Fibroblast of skin of abdomen (primary cell): ENCODE data around the gene RNF144A. TPM values are rescaled to one million over a fixed set of nuclear protein-coding genes. Genes with fewer than 3 reads are reported as not detected.
A peak's percentile ranks its signal among the peaks of the same experiment; 100 is the strongest.
"Not testable (repeated sequence)": the region's sequence is repeated elsewhere in the genome, so short reads cannot be mapped to it uniquely, and the experiment has no call there.

ENCODE experiments used
- DNase-seq: peaks from one replicate; pipeline ENCODE4 v3.0.0-alpha.2; 2013
- polyA plus RNA-seq, 2 experiments: library from polyadenylated mRNA; unstranded; fragments of 120-200 nt; gene quantifications; one replicate each; pipeline ENCODE4 v1.2.1, GENCODE V29; 2013; ENCODE audit not compliant: insufficient read length in 2 of 2

RNF144A gene, protein sequence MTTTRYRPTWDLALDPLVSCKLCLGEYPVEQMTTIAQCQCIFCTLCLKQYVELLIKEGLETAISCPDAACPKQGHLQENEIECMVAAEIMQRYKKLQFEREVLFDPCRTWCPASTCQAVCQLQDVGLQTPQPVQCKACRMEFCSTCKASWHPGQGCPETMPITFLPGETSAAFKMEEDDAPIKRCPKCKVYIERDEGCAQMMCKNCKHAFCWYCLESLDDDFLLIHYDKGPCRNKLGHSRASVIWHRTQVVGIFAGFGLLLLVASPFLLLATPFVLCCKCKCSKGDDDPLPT
- 2.6 TPM for polyA plus RNA-seq (2013, experiment 1 of 2; ENCODE audit: insufficient read length)
- 2.6 TPM for polyA plus RNA-seq (2013, experiment 2 of 2; ENCODE audit: insufficient read length)

DNA sequence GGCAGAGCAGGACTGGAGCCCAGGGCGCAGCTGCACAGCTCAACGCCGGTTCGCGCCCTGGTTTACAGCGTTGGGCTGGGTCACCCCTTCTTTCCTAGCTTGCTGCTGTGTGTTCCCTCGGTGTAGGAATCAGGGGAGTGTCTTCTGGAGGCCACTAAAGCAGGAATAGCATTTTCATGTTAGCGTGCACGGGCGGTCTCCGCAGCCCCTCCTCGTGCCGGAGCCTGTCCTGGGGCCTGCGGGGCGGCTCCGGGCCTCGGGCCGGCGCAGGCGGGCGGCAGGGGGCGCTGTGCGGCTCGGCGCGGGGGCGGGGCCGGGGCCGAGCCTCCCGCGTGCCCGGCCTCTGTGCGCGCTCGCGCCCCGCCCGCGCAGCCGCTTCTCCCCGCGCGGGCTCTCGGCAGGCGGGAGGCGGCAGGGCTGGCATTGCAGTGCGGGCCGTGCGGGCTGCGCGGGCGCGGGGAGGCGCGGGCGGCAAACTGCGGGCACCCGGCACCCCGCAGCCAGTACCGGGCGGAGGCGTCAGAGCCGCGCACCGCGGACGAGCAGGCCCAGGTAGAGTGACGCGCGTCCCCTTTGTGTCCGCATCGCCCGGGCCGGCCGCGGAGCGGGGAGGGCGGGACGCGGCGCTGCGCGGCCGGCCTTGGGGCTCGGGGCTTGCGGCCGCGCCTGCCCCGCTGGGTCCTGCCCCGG is at the start of gene RNF144A:
TSS of gene RNF144A (plus strand) at position 342 of the 690 bp plus-strand sequence. CDS start 79,515 bp downstream, outside the sequence.
- DNase-seq: peak; percentile 57

DNA sequence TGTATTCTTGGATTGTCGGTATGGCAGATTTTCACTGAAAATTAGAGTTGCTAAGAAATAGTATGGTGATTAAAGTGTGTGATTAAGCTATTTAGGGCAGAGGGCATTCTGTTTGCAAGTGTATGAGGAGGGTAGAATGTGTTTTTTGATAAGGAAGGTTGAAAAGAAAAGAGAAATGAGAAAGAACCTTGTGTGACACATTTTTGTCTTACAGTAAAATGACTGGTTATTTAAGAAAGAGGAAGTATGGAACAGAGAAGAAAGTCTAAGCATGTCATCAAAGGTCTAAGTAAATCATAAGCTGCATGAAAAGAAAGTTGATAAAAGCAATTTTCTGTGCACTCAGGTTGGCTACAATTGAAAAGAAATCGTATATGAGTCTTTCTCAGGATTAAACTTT is 44.8 kb upstream of the RNF144A start:
- DNase-seq: no peak

DNA sequence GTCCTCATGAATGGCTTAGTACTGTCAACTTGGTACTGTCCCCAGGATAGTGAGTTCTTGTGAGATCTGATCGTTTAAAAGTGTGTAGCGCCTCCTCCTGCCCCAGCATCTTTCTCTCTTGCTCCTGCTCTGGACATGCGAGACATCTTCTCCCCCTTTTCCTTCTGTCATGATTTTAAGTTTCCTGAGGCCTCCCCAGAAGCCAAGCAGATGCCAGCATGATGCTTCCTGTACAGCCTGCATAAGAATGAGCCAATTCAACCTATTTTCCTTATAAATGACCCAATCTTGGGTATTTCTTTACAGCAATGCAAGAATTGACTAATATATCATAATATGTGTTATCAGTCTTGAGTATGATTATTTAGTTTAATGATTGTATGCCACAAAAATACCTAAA is 43.2 kb upstream of the RNF144A start:
- no peak for DNase-seq

DNA sequence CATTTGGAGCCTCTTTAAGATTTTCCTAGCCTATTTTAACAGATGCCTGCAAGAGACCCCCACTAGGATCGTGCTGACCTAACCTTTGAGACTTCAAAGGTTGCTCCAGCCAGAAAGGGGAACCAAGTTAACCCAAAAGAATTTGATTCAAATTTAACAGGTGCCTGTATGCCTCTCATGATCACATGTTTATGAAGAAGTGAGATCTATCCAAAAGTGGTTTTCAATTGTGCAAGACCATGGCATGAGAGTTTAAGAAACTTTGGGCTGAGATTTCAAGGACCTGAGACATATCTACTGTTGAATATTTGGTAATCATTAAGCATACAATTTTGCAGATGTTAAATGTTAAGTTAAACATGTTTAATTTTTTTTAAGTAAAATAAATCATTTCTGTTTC is 40.9 kb upstream of the RNF144A start:
- DNase-seq: no peak

DNA sequence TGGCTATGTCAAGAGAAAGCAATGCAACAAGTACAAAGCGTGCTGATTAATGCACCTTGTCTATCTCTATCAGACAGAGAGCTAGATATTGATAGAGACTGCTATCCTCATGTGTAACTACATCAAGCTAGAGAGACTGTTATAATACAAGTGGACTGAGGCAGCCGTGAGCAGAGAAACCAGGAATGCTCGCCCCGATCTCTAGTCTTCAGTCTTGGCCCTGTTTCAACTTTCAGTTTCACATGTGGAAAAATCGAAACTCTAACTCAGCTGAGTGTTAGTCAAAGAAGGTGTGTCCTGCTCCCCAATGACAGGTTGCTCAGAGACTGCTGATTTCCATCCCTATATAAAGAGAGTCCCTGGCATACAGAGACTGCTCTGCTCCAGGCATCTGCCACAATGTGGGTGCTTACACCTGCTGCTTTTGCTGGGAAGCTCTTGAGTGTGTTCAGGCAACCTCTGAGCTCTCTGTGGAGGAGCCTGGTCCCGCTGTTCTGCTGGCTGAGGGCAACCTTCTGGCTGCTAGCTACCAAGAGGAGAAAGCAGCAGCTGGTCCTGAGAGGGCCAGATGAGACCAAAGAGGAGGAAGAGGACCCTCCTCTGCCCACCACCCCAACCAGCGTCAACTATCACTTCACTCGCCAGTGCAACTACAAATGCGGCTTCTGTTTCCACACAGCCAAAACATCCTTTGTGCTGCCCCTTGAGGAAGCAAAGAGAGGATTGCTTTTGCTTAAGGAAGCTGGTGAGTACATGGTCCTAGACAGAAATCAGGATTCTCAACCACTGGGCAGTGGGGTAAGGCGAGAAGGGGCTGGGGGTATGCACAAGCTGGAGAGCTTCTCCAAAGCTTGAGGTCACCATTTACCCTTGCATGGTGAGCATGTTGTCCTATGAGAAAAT is 39.6 kb upstream of the RNF144A start, which contains the start of gene RSAD2:
TSS of gene RSAD2 (plus strand) at position 376 of the 903 bp plus-strand sequence. CDS start at position 400, 24 bp downstream.
- DNase-seq: peak; percentile 33

DNA sequence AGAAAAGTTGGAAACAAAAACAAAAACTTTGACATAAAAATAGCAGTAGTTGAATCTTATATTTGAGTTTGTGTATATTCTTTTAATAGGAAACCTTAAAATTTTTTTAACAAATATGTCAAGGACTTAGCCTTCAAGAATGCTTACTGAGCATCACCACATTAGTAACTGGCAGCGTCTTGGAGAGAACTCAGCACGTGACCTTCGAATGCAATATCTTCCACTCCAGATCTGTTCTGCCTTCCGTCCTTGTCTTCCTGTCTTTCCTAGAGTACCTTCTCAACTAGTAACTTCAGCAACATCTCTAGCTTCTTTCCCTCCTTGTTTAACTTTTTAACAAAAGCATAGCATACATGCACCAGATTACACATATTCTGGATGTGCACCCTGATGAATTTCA is 38.7 kb upstream of the RNF144A start:
- DNase-seq: no peak

DNA sequence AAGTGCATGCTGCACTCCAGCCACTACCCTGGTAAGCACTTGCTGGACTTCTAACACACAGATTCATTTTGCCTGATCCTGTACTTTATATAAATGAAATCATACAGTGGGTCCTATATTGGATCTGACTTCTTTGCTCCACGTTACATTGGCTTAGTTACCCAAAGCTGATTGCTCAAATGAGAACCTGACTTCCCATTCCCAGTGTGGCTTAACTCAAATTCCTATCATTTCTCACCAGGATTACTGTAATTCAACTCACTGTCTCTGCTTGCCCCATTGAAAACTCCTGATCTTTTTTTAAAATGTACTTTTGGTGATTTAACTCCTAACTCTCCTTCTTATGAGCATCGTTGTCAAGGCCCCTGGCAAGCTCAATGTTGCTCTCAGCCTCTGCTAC is 38.2 kb upstream of the RNF144A start:
- DNase-seq: peak; percentile 22

DNA sequence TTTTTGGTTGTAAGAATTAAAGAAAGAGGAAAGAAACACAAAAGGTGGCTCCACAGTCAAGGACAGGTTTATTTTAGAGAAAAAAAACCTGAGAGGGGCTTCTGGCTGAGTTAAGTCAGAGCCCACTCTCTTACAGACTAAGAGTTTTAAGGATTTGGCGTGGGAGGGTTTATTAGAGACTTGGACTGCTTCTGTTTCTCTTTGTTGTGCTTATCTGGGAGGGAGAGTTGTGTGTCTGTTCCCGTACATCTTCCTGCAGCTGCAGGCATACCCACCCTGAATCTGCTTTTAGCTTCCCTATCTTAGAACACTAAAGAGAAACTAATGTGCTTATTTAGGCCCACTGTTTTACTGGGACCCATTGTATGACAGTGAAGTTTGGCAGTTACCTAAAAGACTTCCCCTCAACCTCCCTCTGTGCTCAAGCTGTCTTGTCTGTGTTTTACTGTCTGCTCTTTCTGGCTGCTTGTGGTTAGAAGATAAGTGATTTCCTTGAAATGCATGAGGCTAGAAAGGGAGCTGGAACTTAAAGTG is 36.9 kb upstream of the RNF144A start:
- DNase-seq: no peak

DNA sequence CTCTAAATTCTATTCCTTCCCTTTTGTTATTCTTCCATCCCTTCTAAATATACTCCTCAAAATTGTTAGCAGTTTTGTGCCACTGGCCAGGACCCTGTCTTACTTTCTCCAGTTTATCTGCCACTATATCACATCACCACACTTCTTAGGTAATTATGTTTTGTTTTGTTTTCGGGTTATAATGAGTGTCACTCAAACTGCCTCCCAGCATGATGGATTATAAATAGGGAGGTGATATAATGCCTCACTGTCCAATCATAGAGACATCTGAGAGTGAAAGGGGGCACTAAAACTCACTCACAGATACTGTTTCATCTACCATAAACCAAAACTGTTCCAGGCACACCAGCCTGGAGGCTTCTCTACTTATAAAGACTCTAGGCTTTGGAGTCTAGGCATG is 36.2 kb upstream of the RNF144A start:
- DNase-seq: no peak

DNA sequence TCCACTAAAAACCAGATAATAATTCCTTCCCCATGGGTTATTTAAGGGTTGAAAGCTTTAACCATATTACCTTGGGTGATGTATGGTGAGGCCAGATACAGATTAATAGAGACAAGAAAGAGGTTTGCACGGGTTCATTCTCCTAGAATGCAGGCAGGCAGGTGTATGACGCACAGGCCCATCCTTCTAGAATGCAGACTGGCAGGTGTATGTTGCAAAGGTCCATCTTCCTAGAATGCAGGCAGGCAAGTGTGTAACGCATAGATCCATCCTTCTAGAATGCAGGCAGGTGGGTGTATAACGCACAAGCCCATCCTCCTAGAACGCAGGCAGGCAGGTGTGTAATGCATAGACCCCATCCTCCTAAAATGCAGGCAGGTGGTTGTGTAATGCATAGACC is 35.7 kb upstream of the RNF144A start:
- DNase-seq: no peak

DNA sequence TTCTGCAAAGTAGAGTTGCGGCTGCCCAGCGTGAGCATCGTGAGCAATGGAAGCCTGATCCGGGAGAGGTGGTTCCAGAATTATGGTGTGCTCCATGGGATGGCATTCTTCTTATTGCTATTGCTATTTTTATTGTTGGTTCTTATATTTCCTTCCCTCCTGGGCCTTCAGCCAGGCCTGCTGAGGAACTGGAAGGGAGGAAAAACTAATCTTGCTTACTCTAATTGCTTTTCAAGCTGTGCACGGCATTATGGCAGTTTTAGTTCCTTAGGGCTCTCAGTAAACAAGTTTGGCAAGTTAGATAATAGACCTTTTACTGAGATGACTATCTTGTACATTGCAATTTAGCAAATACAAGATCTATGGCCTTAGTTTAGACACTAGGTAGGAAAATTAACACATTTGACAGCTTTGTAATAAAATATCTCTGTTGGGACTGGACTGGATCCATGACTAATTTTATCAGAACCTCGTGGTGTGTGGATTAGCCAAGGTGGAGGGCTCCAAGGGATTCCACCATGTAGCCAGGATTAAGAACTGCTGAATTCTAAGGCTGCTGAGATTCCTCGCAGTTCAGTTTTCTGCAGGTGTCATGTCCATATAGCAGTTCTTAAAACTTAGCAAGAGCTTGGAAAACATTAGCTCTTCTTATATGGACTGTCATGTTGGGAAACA is 33.6 kb upstream of the RNF144A start:
- no peak for DNase-seq

DNA sequence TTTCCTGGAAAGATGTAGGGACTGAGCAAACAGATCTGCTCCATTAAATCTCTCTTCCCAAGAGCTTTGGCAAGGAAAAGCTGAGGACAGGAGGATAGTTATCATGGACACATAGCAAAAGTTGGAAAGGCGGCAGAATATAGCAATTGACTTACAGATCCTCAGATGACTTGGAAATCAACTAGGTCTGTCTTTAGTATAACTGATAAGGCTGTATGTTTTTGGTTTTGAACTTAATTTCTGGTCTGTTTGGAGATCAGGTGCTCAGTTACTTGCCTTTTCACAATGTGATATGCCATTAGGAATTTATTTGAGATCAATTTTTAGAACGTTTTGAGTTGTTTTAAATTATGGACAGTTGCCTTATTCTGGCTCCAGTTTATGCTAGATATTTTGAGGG is 31.7 kb upstream of the RNF144A start:
- no peak for DNase-seq

DNA sequence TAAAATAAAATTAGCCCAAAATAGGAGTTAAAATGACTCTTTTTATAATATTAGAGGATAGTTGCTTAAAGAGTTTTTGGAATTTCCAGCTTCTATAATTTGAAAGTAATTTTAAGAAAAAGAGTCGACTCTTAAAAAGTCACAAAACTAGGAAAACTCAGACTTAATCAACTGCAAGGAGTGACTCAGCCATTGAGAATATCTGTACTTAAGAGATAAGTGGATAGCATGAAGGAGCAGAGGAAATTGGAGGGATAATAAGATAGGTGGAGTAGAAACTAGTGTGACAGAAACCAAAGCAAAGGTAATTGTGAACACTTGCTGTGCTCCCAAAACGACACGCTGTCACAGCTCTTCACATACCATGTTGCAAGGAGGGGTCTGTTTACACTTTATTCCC is 31.2 kb upstream of the RNF144A start:
- no peak for DNase-seq

DNA sequence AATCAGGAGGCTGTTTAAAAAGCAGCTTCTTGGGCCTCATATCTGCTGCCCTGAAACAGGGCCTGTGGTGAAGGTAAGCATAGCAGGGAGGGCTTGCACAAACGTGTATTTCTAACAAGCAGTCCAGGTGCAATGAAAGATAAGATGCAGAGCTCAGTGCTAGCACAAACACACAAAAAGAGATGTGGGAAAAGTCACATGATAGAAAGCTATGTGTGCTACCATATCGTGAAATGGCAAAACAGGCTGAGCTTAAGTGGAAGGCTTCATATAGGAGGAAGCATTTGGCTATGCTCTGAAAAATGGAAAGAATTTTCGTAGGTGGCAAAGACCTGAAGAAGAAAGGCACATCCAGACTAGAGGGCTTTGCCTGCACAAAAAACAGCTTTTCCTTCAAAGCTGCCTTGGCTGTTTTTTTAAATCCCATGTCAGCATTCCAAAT is 29.4 kb upstream of the RNF144A start:
- DNase-seq: no peak

DNA sequence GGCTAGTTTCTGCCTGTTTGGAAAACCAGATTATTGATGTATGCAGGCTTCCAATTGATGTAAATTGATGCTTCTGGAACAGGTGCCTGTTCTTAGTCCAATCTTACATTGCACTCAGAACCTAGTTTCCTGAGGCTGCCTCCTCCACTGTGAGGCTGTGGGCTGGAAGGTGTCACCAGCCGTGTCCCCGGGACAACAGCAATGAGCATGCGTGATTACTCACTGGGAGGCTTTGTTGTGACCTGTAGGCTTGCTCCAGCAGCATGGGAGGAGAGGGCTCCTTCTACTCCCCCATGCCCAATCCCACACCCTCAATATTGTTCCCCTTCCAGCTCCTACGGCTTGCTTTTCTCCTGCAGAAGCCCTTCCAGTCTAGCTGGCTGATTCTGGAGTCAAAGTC is 28.5 kb upstream of the RNF144A start:
- DNase-seq: no peak

DNA sequence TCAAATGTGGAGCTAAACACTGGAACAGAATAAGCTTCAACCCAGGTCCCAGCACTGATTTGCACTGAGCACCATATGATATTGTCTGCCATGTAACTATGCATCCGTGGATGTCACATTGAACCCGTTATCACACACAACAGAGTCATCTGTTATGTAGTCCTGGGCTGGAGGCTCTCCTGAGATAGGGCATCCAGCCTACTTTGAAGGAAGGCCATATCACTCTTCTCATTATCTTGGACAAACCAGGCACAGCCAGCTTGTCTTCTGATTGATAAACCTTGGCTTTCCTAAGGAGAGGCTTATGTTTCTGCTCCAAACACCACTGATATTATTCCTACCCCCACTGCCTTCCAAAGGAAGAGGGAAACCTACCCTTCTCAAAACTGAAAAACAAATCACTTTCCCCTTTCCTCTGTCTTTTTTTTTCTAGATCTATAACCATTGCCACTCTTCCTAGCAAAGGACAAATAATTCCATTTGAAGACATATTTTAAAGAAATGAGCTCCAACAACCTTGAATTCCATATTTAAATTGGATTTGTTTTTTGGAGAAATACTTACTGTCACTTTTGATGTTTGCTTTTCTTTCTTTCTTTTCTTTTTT is 23.2 kb upstream of the RNF144A start:
- no peak for DNase-seq

DNA sequence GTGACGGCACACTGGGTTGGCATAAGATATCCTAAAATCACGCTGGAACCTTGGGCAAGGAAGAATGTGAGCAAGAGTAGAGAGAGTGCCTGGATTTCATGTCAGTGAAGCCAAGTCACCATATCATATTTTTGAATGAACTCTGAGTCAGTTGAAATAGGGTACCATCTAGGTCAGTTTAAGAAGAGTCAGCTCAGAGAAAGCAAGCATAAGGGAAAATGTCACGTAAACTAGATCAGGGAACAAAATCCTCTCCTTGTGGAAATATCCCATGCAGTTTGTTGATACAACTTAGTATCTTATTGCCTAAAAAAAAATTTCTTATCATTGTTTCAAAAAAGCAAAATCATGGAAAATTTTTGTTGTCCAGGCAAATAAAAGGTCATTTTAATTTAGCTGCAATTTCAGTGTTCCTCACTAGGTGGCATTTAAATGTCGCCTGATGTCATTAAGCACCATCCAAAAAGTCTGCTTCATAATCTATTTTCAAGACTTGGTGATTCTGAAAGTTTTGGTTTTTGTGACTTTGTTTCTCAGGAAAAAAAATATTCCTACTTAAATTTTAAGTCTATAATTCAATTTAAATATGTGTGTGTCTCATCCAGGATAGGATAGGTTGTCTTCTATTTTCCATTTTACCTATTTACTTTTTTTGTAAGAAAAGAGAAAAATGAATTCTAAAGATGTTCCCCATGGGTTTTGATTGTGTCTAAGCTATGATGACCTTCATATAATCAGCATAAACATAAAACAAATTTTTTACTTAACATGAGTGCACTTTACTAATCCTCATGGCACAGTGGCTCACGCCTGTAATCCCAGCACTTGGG is 20.1 kb upstream of the RNF144A start:
- peak; percentile 33 for DNase-seq

DNA sequence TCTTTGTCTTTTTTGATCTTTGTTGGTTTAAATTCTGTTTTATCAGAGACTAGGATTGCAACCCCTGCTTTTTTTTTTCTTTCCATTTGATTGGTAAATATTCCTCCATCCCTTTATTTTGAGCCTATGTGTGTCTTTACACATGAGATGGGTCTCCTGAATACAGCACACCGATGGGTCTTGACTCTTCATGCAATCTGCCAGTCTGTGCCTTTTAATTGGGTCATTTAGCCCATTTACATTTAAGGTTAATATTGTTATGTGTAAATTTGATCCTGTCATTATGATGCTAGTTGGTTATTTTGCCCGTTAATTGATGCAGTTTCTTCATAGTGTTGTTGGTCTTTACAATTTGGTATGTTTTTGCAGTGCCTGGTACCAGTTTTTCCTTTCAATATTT is 14.6 kb upstream of the RNF144A start:
- not testable (repeated sequence) for DNase-seq

DNA sequence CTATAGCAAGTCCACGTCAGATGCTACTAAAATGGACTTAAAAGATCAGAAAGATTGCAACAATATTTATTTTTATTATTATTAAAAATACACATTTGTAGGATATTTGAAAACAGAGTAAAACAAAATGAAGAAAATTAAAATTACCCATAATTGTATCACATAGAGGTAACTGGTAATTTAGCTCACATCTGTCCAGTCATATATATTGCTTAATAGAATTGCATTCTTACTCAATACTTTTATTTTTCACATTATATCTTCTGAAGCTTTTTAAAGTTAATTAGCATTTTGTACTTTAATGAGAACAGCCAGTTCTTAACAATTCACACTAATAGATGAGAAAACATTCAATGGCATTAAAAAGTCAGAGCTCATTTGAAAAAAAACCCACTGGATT is 11.5 kb upstream of the RNF144A start:
- DNase-seq: no peak

DNA sequence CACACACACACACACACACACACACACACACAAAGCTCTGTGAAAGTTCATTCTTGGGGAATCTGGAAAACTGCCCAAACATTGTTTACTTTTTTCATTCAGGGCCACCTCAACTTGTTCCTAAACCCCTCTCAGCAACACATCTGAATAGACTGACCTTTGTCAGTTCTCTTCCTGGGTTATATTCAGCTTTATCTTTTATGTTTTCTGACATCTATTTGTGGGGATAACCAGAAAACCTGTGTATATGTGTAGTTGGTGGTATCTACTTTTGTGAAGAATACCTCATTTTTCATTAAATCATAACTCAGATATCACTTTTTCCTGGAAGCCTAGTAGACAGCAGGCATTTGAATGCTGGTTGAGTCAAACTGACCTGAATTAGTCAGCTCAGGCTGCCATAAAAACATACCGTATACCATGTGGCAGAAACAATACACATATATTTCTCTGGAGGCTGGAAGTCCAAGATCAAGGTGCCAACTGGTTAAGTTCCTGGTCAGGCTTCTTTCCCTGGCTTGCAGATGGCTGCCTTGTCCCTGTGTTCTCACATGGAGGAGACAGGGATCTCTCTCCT is 11.0 kb upstream of the RNF144A start:
- DNase-seq: no peak
